VCaP (cell line): ENCODE results near the gene KIRREL1.
"Not testable (repeated sequence)": the region's sequence is repeated elsewhere in the genome, so short reads cannot be mapped to it uniquely, and the experiment has no call there.

Experiments used
- H3K27ac ChIP-seq: fragments of 450-650 bp; 2 replicates; pipeline ENCODE4 v1.5.1; 2017
- TF ChIP-seq, protein P1 (sequence below): fragments of 450-650 bp; conservative IDR thresholded peaks from 2 replicates; pipeline ENCODE4 v1.5.1; 2017; ENCODE audit warnings: mild to moderate bottlenecking, moderate library complexity

Gene KIRREL1

GRCh38 chr1:158118713-158119402 lies 125.4 kb downstream of the KIRREL1 start:
- no peak overlapping the region for H3K27ac ChIP-seq
- TF ChIP-seq, protein P1, sequence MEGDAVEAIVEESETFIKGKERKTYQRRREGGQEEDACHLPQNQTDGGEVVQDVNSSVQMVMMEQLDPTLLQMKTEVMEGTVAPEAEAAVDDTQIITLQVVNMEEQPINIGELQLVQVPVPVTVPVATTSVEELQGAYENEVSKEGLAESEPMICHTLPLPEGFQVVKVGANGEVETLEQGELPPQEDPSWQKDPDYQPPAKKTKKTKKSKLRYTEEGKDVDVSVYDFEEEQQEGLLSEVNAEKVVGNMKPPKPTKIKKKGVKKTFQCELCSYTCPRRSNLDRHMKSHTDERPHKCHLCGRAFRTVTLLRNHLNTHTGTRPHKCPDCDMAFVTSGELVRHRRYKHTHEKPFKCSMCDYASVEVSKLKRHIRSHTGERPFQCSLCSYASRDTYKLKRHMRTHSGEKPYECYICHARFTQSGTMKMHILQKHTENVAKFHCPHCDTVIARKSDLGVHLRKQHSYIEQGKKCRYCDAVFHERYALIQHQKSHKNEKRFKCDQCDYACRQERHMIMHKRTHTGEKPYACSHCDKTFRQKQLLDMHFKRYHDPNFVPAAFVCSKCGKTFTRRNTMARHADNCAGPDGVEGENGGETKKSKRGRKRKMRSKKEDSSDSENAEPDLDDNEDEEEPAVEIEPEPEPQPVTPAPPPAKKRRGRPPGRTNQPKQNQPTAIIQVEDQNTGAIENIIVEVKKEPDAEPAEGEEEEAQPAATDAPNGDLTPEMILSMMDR, result no peak

GRCh38 chr1:158119976-158120653 lies 126.7 kb downstream of the KIRREL1 start:
- TF ChIP-seq, protein P1, result no peak
- no peak overlapping the region for H3K27ac ChIP-seq

GRCh38 chr1:158121604-158122254 lies 128.3 kb downstream of the KIRREL1 start:
- TF ChIP-seq, protein P1, result peak; percentile 87
- H3K27ac ChIP-seq, result no peak overlapping the region

DNA sequence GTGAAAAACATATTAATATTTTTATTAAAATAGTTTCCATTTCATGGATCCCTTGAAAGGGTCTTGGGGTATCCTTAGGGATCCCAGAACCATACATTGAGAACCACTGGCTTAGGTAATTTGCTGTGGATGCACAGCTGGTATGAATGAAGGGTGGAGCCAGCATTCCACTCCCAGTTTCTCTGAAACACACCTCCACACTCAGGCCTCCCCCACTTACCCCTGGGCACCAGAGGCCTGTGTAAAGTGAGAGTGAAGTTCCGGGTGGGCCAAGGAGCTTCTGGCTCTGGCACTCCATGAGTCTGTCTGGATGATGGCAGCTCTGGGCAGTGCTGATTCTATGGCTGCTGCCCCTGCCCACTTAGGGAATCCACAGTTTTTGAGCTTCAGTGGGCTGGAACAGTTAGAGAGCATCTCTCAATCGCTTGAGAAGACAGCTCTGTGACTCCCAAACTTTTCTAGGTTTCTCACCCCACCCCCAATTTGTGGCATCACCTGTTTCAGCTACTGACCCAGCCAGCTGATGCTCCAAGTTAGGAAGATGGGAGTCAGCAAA lies 129.5 kb downstream of the KIRREL1 start:
- TF ChIP-seq, protein P1, result no peak

GRCh38 chr1:158124034-158124433 lies 130.6 kb downstream of the KIRREL1 start:
- TF ChIP-seq, protein P1, result no peak
- no peak overlapping the region for H3K27ac ChIP-seq

More for the DNA sequence above, 129.5 kb downstream of the KIRREL1 start:
- H3K27ac ChIP-seq, result no peak overlapping the region

DNA sequence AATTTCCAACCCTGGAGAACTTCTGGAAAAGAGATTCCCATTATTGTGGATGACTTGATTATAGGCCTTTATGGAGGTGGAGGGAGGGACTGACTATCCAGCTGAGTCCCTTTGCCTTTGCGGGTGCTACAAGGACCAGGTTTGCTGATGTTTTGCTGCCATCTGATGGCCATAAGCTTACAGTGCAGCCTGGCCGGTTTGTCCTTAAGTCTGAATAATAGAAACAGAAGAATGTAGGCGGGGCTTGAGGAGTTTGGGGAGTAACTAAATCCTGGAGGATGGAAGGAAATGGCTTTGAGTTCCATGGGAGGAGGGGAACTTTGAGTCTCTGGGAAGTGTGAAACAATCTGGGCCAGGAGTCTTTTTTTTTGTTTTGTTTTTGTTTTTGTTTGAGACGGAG lies 131.6 kb downstream of the KIRREL1 start:
- H3K27ac ChIP-seq, result no peak overlapping the region
- TF ChIP-seq, protein P1, result peak; percentile 87

GRCh38 chr1:158126425-158126824 lies 133.0 kb downstream of the KIRREL1 start:
- TF ChIP-seq, protein P1, result no peak
- H3K27ac ChIP-seq, result no peak overlapping the region

DNA sequence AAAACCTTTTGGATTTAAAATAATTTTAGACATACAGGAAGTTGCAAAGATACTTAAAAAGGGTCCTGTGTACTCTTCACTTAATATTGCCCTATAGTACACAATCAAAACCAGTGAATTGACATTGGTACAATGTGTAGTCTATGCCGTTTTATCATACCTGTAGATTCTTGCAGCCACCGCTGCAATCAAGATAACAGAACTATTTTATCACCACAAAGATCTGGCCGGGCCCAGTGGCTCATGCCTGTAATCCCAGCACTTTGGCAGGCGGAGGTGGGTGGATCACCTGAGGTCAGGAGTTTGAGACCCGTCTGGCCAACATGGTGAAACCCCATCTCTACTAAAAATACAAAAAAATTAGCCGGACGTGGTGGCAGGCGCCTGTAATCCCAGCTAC lies 135.1 kb downstream of the KIRREL1 start:
- H3K27ac ChIP-seq, result not testable (repeated sequence)
